22Rv1 (cell line): Measurements from ENCODE around the gene HOXA10.

Source experiments
- CTCF ChIP-seq: fragments of 450-650 bp; IDR thresholded peaks from 2 replicates; pipeline ENCODE4 v1.5.1; 2017; ENCODE audit warnings: mild to moderate bottlenecking
- ZFX ChIP-seq: fragments of 450-650 bp; IDR thresholded peaks from 2 replicates; pipeline ENCODE4 v1.6.1; 2017; ENCODE audit warnings: antibody characterized with exemption, borderline replicate concordance

- TF ChIP-seq CTCF (no peak), ZFX (no peak)
Observed at GRCh38 chr7:27124096-27124901, 49.8 kb downstream of the HOXA10 start.
